Measurements from ENCODE around the gene SORCS2.

The SORCS2 gene

DNA sequence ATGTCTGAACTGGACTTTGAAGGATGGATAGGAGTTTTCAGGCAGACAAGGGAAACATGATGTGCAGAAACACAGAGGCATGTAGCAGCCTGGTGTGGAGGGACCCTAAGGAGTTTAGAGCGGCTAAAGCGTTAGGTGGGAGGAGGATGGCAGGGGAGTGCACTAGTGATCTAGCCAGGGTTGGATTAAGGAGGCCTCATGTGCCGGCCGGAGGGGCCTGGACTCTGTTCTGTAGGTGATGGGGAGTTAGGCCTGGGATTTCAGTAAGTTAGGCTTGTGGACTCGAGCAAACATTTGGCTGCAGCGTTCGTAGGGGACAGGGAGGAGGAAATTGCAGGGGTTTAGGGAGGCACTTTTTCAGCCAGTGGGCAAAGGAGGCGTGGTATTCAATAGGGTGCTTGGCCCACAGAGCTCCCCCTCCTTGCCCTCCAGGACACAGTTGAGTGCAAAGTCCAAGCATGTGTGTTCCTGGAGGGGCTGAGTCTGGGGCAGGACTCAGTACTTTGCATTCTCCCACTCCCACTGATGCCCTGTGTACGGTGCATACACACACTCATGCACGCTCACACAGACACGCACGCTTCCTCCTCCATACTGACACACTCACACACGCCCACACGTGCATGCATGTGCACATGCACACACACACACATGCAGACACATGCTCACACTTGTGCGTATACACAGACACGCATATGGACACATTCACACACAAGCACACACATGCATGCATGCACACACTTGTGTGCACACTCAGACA is 223.8 kb downstream of the SORCS2 start:
- DNase-seq (ENCODE audit: low read depth), result no peak

DNA sequence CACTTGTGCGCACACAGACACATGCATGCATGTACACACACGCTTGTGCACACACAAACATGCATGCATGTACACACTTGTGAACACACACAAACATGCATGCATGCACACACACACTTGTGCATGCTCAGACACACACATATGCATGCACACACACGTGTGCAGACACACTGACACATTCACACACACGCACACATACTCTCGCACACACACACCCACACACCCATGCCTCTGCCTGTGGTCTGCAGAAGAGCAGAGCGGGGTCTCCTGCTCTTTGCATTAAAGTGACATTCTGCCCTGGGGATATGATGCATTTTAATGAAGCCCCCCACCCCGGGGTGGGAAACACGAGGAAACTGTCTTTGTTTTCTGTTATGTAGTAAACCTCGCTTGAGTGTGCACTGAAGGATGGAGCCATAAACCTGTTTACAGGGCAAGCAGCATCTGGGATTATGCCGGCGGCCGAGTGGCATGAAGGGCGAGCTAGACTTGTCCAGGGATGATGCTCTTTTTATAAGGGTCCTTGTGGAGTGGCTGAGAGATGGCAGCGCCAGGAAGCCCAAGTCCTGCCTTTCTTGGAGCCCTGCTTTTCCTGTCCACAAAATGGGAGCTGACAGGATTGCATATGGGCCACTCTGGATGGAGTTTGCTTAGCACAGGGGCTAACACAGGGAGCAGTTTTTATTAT is 224.6 kb downstream of the SORCS2 start:
- no peak for DNase-seq (ENCODE audit: low read depth)

DNA sequence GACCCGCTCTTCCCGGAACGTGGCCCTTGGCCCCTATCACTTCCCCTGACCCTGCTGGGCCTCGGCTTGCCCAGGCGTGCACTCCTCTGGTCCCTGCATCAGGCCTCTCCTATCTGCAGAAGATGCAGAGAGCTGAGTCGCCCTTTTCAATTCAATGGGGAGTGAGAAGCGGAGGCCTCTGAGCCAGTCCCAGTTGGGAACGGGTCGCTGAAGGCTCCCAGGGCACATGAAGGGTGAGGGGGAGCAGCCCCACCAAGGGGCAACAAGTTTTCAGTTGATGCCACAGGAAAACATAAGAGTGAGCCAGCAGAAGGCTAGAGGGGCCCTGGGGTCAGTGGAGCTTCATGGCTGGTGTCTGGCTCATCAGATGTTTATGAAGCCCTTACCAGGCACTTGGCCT is 225.3 kb downstream of the SORCS2 start:
- no peak for DNase-seq (ENCODE audit: low read depth)

DNA sequence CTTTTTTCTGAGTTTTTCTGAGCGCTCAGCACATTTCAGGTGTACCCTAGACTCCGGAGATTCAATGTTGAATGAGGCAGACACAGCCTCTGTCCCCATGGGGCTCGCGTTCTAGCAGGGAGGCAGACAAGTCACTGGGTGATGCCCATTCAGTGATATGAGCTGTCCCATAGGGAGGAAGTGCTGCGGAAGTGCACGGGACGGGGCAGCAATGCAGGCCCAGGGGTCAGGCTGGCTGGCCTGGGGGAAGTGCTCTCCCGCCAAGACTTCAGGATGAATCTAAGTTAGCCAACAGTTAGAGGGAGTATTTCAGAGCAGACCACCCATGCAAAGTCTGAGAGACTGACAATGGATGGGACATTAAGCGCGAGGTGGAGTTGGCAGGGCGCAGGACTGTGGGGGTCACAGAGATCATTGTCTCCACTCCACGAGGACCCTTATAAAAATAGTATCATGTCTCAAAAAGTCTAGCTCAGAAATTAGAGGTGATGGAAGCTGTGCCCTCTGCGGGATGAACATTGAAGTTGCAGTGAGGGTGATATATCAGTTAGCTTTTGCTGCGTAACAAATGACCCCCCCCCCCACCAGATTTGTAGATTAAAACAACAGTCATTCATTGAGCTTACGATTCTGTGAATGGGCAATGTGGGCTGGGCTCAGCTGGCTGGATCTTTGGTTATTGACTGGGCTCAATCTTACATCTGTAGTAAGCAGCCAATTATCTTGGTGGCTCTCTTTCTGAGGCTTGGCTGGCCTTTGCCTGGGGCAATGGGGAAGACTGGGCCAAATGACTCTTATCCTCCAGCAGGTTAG is 226.0 kb downstream of the SORCS2 start:
- no peak for DNase-seq (ENCODE audit: low read depth)

DNA sequence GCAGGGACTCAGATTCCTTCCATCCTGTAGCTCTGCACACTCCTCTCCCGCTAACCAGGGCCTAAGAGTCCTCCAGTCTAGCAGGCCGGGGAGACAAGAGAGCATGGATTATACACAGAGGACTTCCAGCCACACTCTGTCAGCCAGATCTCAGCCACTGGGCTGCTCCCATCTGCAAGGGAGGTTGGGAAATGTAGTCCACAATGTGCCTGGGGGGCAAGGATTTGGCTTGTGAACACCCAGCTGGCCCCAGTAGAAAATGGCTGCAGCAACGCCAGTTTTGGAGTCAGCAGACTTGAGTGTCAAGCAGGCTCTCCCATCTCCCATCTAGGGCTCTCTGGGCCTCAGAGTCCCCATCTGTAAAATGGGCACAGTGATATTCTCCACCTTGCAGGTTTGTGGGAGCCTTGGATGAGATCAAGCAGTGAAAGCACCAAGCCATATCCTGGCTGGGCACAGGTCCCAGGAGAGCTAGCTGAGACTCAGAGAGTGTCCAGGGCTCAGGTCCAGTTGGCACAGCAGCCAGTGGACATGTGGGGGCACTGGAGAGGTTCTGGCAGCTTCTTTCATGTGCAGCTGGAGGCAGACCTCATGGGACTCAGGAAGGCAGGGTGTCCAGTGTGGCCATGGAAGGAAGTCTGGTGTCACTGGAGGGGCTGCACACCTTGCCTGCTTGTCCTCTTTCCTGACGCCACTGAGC is 227.8 kb downstream of the SORCS2 start:
- DNase-seq (ENCODE audit: low read depth), result no peak

DNA sequence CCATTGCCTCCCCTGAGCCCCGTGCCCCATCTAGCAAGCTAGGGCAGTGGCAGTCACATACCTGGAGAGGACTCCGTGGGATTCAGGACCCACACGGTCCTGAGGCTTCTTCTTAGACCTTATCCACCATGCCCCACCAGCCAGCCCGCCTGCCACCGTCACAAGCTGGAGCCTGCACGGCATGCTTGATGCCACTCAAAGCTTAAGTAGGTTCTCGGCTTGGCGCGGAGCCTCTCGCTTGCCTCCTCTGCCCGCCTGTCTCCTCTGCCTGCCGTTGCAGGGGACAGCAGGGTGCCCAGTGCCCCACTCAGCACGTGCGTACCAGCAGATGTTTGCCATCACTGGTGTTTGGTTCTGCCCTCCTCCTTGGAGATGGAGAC is 228.3 kb downstream of the SORCS2 start:
- no peak for DNase-seq (ENCODE audit: low read depth)

DNA sequence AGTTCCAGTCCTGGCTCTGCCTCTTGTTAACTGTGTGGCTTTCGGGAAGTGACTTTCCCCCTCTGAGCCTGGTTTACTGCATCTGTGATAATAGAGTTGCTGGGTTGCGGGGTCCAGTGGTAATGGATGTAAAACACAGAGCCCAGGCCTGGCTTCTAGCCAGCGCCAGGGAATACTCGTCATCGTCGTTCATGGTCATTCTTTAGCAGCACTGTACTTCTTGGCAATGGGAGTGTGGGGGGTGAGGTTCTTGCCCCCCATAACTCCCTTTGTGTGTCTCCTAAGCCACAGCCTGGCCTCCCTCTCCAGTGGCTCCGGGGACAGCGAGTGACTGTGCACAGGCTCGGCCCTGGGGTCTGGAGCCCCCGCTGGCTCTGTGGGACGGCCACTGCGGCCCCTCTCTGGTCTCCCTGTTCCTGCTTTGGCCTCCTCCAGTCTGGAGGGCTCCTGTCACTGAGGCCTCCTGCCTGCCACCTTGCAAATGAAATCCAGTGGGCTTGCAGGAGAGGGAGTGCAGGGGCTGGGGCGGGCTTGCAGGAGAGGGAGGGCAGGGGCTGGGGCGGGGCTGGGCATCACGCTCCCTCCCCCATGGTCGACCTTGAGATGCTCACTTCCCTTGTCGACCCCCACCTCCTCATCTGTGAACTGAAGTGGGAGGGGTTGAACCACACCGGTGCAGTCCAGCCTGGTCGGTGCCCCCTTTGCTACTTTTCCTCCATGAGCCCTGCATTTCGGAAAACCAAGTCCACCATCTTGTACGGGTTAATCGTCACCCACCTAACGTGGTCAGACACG is 229.2 kb downstream of the SORCS2 start:
- no peak for DNase-seq (ENCODE audit: low read depth)

DNA sequence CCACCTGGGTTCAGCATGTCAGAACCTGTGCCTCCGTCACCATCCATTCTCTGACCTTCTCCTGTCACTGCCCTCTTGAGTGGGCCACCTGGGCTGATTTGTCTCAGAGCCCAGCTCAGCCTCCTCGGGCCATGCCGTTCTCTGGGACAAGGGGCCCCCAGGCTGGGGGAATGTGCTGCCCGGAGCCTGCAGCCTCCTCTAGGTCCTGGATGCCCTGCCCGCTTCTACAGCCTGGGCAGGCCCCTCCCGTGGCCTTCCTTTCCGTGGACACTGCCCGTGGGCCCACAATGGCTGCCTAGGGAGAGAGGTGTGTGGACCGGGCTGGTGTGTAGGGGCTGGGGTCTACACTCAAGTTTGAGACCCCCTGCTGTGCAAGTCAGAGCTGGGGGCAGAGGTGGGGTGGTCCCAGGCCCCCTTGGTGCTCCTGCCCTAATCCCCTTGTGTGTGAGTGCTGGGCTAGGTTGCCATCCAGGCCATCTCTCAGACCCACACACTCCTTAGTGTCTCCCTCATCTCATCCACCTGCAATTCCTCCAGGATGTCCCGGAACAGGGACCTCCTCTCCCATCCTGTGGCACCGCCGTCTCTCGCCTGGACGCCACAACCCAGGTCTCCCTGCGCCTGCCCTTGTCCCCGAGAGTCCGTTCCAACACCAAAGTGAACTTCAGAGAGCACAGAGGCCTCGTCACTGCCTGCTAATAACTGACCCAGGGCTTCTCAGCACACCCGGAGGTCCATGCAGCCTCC is 230.0 kb downstream of the SORCS2 start:
- no peak for DNase-seq (ENCODE audit: low read depth)

DNA sequence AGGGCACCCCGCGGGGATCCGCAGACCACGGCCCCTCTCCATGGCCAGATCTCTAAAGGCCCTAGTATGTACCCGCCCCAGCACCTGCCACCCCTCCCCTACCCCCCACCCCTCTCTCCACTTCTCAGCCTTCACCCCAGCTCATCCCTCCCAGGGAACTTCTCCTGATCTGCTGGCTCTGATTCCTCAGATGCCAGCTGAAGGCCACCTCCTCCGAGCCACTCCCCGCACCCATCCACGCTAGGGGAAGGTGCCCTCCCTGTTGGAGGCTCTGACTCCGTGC is 230.5 kb downstream of the SORCS2 start:
- DNase-seq (ENCODE audit: low read depth), result no peak

DNA sequence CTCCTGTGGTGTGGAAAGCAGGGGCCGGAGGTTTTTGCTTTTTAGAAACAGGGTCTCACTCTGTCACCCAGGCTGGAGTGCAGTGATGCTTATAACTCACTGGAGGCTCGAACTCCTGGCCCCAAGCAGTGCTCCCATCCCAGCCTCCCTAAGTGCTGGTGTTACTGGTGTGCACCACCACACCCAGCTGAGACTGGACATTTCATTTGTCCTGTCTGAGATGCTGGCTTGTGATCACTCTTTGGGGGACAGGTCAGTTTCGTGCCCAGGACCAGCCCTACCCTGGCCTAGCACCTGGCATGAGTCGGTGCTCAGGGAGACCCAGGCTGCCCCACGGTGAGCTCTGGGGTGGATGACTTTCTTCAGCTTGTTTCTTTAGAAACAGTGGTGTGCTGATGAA is 231.1 kb downstream of the SORCS2 start:
- no peak for DNase-seq (ENCODE audit: low read depth)

DNA sequence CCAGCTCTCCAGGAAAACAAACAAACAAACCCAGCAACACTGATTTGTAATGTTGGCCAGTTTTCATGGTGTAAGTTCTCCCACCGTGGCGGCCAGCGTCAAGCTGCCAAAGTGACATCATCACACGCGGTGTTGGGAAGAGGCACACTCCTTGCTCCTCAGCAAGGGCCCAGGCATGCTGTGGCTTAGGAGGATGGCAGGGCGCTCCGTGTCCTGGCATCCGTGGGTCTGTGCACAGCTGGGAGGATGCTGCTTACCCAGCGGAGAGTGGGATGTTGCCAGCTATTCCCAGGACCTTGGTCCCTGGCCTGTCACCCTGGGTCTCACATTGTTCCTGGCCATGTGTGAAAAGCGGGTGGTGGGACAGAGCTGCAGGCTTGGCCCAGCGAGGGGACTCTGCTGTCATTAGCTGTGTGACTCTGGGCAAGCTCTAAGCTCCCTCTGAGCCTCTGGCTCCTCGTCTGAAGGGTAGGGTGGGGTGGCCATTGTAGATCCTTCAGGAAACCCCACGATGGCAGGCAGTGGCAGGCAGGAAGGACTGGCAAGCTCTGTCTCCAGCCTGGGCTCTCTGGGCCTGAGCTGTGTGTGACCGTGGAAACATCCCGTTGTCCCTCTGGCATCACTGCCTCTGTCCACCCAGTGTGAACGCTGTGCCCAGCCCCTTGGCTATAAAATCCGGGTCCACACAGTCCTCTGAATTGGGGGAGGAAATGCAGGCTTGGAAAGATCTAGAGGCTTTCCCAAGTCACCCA is 231.6 kb downstream of the SORCS2 start:
- DNase-seq (ENCODE audit: low read depth), result no peak

DNA sequence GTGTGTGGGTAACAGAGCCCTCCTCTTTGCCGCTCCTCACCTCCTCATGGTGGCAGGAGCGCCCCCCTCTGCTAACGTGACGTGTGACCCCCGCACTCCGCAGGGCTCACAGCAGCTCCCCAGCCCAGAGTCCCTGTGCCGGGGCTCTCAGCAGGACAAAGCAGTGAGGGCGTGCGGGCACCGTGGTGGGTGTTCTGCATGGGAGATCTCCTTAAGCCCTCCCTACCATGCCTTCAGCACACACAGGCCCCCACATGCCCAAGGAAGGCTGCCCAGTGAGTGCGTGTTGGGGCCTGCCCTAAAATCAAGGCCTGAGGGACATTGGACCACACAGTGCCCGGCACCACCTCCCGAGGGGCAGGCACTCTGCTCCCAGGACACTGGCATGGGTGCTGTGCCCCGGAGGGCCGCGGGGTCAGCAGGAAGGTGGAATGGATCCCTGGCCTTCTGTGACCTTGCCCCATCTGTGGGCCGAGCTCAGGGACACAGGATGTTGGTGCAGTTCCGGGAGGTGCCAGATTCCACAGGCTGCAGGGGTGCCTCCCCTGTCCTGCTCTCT is 232.3 kb downstream of the SORCS2 start:
- DNase-seq (ENCODE audit: low read depth), result no peak

DNA sequence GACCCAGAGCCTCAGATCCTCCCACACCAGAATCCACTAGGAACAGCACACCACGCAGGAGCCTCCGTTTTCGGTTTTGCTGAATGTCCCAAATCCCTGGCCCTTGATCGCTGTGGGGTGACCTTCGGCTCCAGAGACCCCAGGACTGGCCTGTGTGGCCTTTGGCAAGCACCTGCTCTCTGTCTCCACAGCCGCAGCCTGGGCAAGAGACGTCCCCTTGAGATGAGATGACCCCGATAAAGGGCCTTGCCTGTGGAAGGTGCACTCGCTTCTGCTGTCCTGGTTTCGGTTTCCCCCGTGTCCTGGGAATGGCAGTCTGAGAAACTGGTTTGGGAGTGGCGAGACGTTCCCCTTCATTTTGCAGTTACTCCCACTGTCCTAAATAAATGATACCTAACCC is 232.8 kb downstream of the SORCS2 start:
- DNase-seq (ENCODE audit: low read depth), result no peak

DNA sequence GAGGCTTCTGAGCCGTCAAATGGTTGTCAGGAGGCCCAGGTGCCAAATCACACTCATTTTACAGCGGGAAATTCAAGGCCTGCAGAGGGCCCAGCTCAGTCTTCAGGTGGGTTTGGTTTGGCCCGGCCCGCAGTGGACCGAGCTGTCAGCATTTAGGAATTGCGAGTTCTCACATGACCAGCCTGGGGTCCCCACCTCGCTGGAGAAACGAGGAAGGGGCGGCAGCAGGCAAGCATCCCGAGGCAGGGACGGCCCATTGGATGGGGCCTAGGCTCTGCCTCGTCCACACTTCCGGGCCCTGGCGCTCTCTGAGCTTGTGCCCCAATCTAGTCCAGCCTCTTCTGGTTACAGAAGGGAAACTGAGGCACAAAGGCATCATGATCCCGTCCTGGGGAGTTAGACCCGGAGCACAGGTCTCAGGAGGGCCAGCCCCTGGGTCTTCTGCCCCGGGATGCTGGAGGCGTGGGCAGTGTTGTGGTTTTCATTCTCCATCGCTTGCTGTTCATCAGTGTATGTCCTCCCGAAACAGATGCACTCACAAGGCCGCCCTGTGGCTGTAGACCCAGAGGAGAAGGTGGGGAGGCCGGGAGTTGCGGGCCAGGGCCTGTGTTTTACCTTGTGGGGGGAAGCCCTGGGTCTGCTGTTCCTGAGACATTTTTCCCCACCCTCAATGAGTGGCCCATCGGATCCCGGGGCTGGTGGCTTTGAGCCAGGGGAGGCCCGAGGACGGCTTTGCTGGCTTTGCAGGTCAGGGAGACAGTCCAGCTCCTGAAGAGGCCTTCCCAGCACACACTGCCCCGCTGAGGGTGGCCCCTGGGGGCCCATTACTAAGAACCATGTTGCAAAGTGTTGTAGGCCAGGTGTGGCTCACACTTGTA is 233.5 kb downstream of the SORCS2 start:
- no peak for DNase-seq (ENCODE audit: low read depth)

DNA sequence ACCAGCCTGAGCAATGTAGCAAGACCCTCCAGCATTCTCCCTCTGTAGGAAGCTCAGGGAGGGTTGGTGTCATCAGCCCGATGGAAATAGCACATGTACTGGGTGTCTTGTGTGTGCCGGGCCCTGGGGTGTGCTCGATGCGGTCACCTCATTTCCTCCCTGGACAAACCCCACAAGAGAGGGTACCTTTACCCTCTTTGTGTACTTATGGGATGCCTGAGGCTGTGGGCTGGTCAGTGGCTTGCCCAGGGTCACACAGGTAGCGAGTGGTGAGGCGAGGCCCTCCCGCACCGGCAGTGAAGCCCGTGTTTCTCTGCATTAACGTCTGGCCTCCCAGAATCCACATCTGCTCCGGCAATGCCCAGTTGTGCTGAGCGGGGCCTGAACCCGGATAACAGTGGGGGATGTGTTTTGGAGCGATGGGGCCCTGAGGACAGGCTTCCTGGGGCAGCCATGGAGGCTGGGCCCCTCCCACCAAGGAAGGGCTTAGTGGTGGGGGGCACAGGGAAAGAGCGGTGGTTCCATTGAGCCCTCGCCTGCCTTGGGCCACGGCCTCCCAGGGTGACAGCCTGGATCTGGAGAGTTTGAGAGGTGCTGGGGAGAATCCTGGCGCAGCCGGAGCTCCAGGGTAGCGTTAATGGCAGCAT is 234.3 kb downstream of the SORCS2 start:
- no peak for DNase-seq (ENCODE audit: low read depth)

DNA sequence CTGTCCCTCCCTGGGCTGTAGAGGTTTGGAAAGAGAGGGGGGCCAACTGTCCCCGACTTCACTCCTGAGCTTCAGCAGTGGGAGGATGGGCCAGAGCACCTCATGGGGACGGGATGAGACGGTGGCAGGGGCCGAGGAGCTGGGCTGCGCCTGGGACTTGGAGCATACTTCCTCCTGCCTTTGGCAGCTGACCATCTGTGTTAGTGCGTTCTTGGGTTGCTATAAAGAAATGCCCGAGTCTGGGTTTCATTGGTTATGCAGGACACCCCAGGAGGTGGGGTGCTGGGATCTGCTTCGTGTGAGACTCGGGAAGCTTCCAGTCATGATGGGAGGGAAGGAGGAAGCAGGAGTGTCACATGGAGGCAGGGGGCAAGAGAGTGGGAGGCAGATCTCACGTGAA is 235.0 kb downstream of the SORCS2 start:
- DNase-seq (ENCODE audit: low read depth), result no peak

DNA sequence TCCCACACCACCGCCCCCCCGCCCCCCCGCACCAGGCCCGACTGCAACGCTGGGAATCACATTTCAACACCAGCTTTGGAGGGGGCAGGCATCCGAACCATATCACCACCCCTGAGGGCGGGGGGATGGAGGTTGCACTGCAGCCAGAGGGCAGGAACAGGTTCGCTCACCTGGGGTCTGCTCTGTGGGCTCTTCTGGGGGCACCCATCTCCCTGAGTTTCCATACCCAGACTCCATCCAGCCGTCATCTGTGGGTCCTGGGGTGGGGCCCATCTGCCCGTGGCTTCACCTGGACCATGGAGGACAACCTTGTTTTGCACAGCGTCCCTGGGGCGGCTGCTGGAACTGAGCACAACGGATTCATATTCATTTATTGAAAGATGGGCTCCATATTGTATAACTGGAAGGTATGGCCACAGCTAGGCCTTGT is 235.5 kb downstream of the SORCS2 start:
- no peak for DNase-seq (ENCODE audit: low read depth)

DNA sequence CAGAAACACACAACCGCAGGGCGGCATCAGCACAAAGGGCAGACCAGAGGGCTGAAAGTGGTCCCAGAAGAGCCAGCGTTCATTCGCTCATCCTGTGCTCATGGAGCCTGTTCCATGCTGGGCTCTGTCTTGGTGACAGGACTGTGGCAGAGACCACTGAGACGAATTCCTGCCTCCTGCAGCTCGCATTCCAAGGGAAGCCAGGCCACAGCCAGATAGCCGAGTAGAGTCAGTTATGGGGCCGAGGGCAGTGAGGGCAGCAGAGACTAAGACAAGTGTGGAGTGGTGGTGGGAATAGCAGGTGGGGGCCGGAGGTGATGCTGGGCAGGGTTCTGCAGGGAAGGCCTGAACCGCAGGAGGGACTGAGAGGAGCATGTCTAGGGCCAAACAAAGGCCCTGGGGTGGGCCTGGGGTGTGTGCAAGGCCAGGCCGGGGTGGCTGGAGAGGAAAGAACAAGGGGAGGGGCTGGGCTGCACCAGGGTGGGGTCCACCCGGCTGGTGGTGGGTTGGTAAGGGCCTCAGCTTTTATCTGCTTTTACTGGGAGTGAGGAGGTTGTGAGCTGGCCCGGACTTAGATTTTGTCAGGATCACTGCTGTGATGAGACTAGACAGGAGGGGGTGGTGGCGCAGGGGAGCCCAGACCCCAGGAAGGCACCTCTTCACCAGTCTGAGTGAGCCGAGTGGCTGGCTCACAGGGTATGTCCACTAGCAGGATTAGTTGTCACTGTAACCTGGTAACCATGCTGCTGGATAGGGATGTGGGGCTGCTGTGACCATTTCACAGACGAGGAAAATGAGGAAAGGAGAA is 236.1 kb downstream of the SORCS2 start:
- DNase-seq (ENCODE audit: low read depth), result no peak

Data from GM04504 (cell line).